Heart right ventricle (tissue), 16 donors: ENCODE measurements around the gene WWP2. TPM values are rescaled to one million over a fixed set of nuclear protein-coding genes. Genes with fewer than 3 reads are reported as not detected.
A peak's percentile ranks its signal among the peaks of the same experiment; 100 is the strongest.

Source experiments
- ATAC-seq, 8 donors: fragments of 200-7000 bp; cut with Tn5 transposase; one replicate each; pipeline ENCODE4 v1.9.1; 2020; ENCODE audit warnings: mild to moderate bottlenecking in 8 of 8, moderate library complexity in 8 of 8, moderate number of reproducible peaks in 1 of 8
- DNase-seq, 2 donors: peaks; one replicate each; pipeline ENCODE4 v3.0.0-alpha.2; 2020
- H3K27ac ChIP-seq, 10 donors: fragments of 200-600 bp; sonication (generic) in 2 of 10; one replicate each; pipeline versions ENCODE4 v1.5.0 to v1.8.0; 2020 to 2022; ENCODE audit warnings: mild to moderate bottlenecking in 3 of 10
- H3K27me3 ChIP-seq, 7 donors: fragments of 200-600 bp; one replicate each; pipeline ENCODE4 v1.8.0; 2021 to 2022; ENCODE audit warnings: mild to moderate bottlenecking in 2 of 7
- H3K36me3 ChIP-seq, 9 donors: fragments of 200-600 bp; sonication (generic) in 1 of 9; one replicate each; pipeline versions ENCODE4 v1.5.0 to v1.8.0; 2020 to 2022; ENCODE audit warnings: mild to moderate bottlenecking in 2 of 9
- H3K4me1 ChIP-seq, 9 donors: fragments of 200-600 bp; sonication (generic) in 1 of 9; one replicate each; pipeline versions ENCODE4 v1.5.0 to v1.8.0; 2020 to 2022; ENCODE audit warnings: mild to moderate bottlenecking in 4 of 9
- H3K4me3 ChIP-seq, 10 donors: fragments of 200-600 bp; sonication (generic) in 2 of 10; one replicate each; pipeline versions ENCODE4 v1.5.0 to v1.8.0; 2020 to 2022; ENCODE audit warnings: mild to moderate bottlenecking in 7 of 10, moderate library complexity in 2 of 10
- H3K9me3 ChIP-seq, 11 donors: fragments of 200-600 bp in 10 of 11; sonication (generic) in 2 of 11; one replicate each; pipeline versions ENCODE4 v1.5.0 to v1.8.0; 2013 to 2022; ENCODE audit warnings: mild to moderate bottlenecking in 2 of 11, control low read depth in 1 of 11, moderate library complexity in 1 of 11
- CTCF ChIP-seq, 9 donors: fragments of 200-600 bp; sonication (generic) in 2 of 9; IDR thresholded peaks; one replicate each; pipeline versions ENCODE4 v1.5.0 to v1.8.0; 2021 to 2022; ENCODE audit warnings: antibody characterized with exemption in 9 of 9, mild to moderate bottlenecking in 5 of 9, moderate library complexity in 1 of 9
- WGBS, 2 donors: extraction: QIAGEN DNeasy Blood & Tissue Kit; methylation state at CpG; one replicate each; pipeline ENCODE4 v1.1.7; 2013; ENCODE audit warnings: inconsistent platforms in 1 of 2; 5-methylcytosine and 5-hydroxymethylcytosine counted together
- intact Hi-C, 10 donors: fragments of 100-400 bp; cut with DNase I; formaldehyde crosslinking; loops; one replicate each; pipeline versions ENCODE4 v1.11.1 to v1.14.2; 2022
- polyA plus RNA-seq, 2 donors: library from polyadenylated mRNA; stranded (reverse); fragments of 200-250 nt; gene quantifications; one replicate each; pipeline ENCODE4 v1.2.3, GENCODE V29; 2013
- total RNA-seq, 10 donors: library from RNA; stranded (reverse); fragmentation: NEBNext Ultra II Directional in 3 of 10; extraction: Animal tissue kit (Norgen Biotek cat#: 25700) in 3 of 10; gene quantifications; one replicate each; pipeline versions ENCODE4 v1.2.1 to v1.2.4, GENCODE V29; 2021 to 2023
- donor health status: Arrhythmogenic right ventricular cardiomyopathy.
- donor health status: ischemic (EF 13 %, LVEDD 7.1; RV severe dilation, severe dysfunction).
- donor health status: healthy with polysubstance abuse.
- donor health status: DM: no; HTN: yes; CAD: no.
- donor health status: DM: no; HTN: no; CAD: no.
- donor health status: ischemic (EF 25% LVEDD 6.9; RV normal size, moderate dysfunction).
- donor health status: ischemic (EF 25% LVEDD 5.7; RV mildly dilated, moderate dysfunction).
- donor health status: healthy.
- donor health status: DM: yes; HTN: yes; CAD: no.
- donor health status: Ischemic cardiomyopathy.
- donor health status: ischemic (EF 35%, LVEDD 5.7; RV mildly dilated, moderate dysfunction).
- donor health status: nonischemic (EF 11% LVEDD 7.7; RV severe dilation, severe dysfunction).
- donor health status: DM: yes; HTN: yes; CAD: no.
- donor health status: PGD.
- donor health status: ischemic (EF 29% LVEDD 5.4; RV normal size, mild dysfunction).
- donor health status: nonischemic (EF 23%, LVEDD 6.1; RV moderate dilation, normal function).

WWP2 gene
- total and polyA plus RNA-seq, 12 donors, result 9.0 to 31.1 (median 20.7) TPM

DNA sequence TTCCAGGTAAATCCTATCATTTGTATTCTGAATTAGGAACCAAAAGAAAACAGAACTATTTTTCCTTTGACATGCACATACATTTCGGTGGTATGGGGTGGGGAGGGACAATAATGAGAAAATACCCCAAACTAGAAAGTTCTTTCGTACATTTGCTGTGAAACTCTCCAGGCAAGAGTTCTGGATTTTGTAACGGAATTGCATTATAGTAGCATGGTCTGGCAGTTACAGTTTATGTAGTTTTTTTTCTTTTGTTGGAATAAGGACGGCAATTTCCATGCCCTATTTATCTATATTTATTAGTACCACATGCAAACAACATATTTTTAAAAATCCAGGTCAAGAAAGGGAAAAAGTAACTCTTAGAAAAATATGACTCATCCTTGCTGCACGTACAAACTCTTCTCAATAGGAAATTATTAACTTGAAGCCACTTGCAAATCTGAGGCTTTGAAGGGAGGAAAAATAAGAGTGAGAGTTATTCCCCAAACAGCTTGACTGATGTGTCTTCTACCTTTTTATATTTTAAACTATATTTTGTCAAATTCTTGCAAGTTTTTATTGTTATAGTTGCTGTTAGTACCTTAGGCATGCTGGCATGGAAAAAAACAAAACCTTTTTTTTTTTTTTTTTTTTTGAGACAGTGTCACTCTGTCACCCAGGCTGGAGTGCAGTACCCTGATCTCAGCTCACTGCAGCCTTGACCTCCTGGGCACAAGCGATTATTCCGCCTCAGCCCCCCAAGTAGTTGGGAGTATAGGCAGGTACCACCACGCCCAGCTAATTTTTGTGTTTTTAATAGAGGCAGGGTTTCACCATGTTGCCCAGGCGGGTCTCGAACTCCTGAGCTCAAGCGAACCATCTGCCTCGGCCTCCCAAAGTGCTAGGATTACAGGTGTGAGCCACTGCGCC lies 69.3 kb downstream of the WWP2 start:
- intact Hi-C loops, result no loop called here
- no peak for TF ChIP-seq CTCF (IDR thresholded peaks at IDR 0.05)
- DNase-seq, result no peak
- WGBS, 2 donors, result 91 to 95% methylated on average over 13 of the region's 13 CpGs
- Histone ChIP-seq H3K9me3 (no peaks in the 10 kb centered on the region), H3K27ac (peak overlapping the region in 7 of 10 donors; percentile 9 to 73 (median 59)), H3K27me3 (no peaks in the 10 kb centered on the region), H3K4me1 (peaks cover 3 to 61% (median 35%) of the 10 kb centered on the region in 9 donors), H3K4me3 (no peak overlapping the region), H3K36me3 (peaks cover 0 to 16% (median 0%) of the 10 kb centered on the region in 9 donors)
- no peak for ATAC-seq

- Histone ChIP-seq H3K4me1 (peaks cover 3 to 73% (median 42%) of the 10 kb centered on the region in 9 donors), H3K36me3 (peaks cover 0 to 13% (median 0%) of the 10 kb centered on the region in 9 donors), H3K4me3 (no peak overlapping the region), H3K27ac (peak overlapping the region in 8 of 10 donors; percentile 2 to 87 (median 43)), H3K9me3 (no peaks in the 10 kb centered on the region), H3K27me3 (no peaks in the 10 kb centered on the region)
- WGBS, 2 donors, result 49 to 50% methylated on average over 7 of the region's 7 CpGs
- no peak for TF ChIP-seq CTCF (IDR thresholded peaks at IDR 0.05)
- ATAC-seq, result peak in 6 of 8 donors; percentile 24 to 65 (median 40)
- DNase-seq, result no peak
- intact Hi-C loops, result no loop called here
Measured at GRCh38 chr16:69833357-69834282, 71.5 kb downstream of the WWP2 start.

DNA sequence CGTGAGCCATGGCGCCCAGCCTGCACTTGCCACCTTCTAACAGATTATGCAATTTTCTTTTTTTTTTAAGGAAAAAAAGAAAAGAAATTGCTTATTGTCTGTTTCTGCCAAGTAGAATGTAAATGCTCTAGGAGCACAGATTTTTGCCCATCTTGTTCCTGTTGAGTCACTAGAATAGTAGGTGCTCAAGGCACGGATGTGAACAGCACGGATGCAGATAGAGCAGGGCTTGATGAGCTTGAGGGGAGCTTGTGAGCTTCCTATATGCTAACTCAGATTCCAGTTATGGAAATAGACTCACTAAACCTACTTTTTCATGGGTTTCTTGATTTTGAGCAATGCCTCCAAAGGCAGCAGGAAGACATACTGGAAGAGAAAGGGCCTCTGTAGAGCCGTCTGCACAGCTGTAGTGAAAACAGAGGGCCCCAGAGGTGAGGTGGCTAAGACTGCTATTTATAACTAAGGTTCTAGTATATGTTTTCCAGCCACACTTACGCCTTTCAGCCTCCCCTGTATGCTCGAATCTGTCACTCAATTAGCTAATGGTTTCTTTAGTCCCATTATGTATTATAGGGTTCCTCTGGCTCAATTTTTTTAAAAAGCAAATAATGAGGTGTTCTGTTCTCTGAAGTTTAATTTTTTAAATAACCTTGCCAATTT lies 72.8 kb downstream of the WWP2 start:
- Histone ChIP-seq H3K27me3 (no peaks in the 10 kb centered on the region), H3K36me3 (peaks cover 0 to 8% (median 0%) of the 10 kb centered on the region in 9 donors), H3K4me3 (no peak overlapping the region), H3K4me1 (peaks cover 10 to 83% (median 53%) of the 10 kb centered on the region in 9 donors), H3K27ac (peak overlapping the region in 8 of 10 donors; percentile 10 to 87 (median 40)), H3K9me3 (no peaks in the 10 kb centered on the region)
- 66 to 76% methylated on average over 7 of the region's 7 CpGs for WGBS, 2 donors
- ATAC-seq (peak in 4 of 8 donors; percentile 42 to 83 (median 54)), DNase-seq (no peak)
- intact Hi-C loops, result no loop called here
- no peak for TF ChIP-seq CTCF (IDR thresholded peaks at IDR 0.05)
